ENCODE data around the gene GLB1L3. TPM values are rescaled to one million over a fixed set of nuclear protein-coding genes. Genes with fewer than 3 reads are reported as not detected.

Gene GLB1L3
- total RNA-seq, 1 experiment from 2014 or later, result not detected

DNA sequence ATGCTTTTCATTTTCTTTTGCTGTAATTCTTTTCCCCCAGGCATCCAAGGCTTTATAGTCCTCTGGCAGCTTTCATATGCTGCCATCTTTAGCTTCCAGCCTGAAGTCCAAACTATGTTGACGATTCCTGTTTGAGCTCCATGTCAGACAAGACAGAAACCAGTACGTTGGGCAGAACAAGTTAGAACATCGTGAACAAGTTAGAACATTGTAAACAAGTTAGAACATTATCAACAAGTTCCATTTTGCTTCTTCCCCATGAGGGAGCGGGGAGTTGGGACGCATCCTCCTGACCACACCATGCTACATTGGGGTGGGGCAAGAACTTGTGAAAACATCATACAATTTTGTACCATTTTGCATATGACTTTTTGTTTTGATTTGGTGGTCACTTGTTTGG is 79.5 kb downstream of the GLB1L3 start:
- ATAC-seq, result no peak
- no peak overlapping the region for H3K9ac ChIP-seq (ENCODE audit: low read length)

More for the DNA sequence above, 79.5 kb downstream of the GLB1L3 start:
- TF ChIP-seq SIN3A (IDR thresholded peaks at IDR 0.05; ENCODE audit: low read depth), result no peak
- TF ChIP-seq SP1 (IDR thresholded peaks at IDR 0.05; ENCODE audit: low read depth), result no peak
- no peak for TF ChIP-seq POLR2AphosphoS5 (IDR thresholded peaks at IDR 0.05; ENCODE audit: low read depth, low read length)
- no peak for TF ChIP-seq EGR1 (IDR thresholded peaks at IDR 0.05; ENCODE audit: low read depth)
- TF ChIP-seq RAD21 (IDR thresholded peaks at IDR 0.05; ENCODE audit: low read depth), result no peak
- TF ChIP-seq, protein P1, sequence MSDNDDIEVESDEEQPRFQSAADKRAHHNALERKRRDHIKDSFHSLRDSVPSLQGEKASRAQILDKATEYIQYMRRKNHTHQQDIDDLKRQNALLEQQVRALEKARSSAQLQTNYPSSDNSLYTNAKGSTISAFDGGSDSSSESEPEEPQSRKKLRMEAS (IDR thresholded peaks at IDR 0.05), result no peak
- TF ChIP-seq SRF (IDR thresholded peaks at IDR 0.05; ENCODE audit: low read depth), result no peak
- no peak for TF ChIP-seq ZNF274 (IDR thresholded peaks at IDR 0.05; ENCODE audit: low read depth, low read length)
- TF ChIP-seq, protein P2, sequence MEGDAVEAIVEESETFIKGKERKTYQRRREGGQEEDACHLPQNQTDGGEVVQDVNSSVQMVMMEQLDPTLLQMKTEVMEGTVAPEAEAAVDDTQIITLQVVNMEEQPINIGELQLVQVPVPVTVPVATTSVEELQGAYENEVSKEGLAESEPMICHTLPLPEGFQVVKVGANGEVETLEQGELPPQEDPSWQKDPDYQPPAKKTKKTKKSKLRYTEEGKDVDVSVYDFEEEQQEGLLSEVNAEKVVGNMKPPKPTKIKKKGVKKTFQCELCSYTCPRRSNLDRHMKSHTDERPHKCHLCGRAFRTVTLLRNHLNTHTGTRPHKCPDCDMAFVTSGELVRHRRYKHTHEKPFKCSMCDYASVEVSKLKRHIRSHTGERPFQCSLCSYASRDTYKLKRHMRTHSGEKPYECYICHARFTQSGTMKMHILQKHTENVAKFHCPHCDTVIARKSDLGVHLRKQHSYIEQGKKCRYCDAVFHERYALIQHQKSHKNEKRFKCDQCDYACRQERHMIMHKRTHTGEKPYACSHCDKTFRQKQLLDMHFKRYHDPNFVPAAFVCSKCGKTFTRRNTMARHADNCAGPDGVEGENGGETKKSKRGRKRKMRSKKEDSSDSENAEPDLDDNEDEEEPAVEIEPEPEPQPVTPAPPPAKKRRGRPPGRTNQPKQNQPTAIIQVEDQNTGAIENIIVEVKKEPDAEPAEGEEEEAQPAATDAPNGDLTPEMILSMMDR (IDR thresholded peaks at IDR 0.05 in 2 of 3, conservative IDR thresholded peaks at IDR 0.05 in 1 of 3; ENCODE audit: borderline replicate concordance in 1 of 3, insufficient read depth in 1 of 3, low read depth in 2 of 3, low read length in 2 of 3), result no peak
- TF ChIP-seq ZFX (IDR thresholded peaks at IDR 0.05), result no peak
- TF ChIP-seq, protein P3, sequence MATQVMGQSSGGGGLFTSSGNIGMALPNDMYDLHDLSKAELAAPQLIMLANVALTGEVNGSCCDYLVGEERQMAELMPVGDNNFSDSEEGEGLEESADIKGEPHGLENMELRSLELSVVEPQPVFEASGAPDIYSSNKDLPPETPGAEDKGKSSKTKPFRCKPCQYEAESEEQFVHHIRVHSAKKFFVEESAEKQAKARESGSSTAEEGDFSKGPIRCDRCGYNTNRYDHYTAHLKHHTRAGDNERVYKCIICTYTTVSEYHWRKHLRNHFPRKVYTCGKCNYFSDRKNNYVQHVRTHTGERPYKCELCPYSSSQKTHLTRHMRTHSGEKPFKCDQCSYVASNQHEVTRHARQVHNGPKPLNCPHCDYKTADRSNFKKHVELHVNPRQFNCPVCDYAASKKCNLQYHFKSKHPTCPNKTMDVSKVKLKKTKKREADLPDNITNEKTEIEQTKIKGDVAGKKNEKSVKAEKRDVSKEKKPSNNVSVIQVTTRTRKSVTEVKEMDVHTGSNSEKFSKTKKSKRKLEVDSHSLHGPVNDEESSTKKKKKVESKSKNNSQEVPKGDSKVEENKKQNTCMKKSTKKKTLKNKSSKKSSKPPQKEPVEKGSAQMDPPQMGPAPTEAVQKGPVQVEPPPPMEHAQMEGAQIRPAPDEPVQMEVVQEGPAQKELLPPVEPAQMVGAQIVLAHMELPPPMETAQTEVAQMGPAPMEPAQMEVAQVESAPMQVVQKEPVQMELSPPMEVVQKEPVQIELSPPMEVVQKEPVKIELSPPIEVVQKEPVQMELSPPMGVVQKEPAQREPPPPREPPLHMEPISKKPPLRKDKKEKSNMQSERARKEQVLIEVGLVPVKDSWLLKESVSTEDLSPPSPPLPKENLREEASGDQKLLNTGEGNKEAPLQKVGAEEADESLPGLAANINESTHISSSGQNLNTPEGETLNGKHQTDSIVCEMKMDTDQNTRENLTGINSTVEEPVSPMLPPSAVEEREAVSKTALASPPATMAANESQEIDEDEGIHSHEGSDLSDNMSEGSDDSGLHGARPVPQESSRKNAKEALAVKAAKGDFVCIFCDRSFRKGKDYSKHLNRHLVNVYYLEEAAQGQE (IDR thresholded peaks at IDR 0.05; ENCODE audit: low read depth), result no peak
- DNase-seq (ENCODE audit: low read depth, low spot score), result no peak
- no peaks in the 10 kb centered on the region for H4K20me1 ChIP-seq (ENCODE audit: insufficient read depth)
- no peaks in the 10 kb centered on the region for H3K27me3 ChIP-seq (ENCODE audit: insufficient read depth, low read length)
- no peak overlapping the region for H3K4me3 ChIP-seq (replicated peaks in 1 of 2; ENCODE audit: low read depth in 1 of 2, low read length in 2 of 2)
- POLR2A ChIA-PET, result no interaction called here
- CTCF ChIA-PET, result no interaction called here
- no peaks in the 10 kb centered on the region for H3K9me3 ChIP-seq (ENCODE audit: control insufficient read depth in 1 of 2, insufficient read depth in 1 of 2, low read depth in 1 of 2, low read length in 2 of 2)
- no peak overlapping the region for H3K4me2 ChIP-seq (ENCODE audit: low read length)
- no peak overlapping the region for H2AFZ ChIP-seq (ENCODE audit: low read depth, low read length, poor library complexity, severe bottlenecking)
- H3K79me2 ChIP-seq (ENCODE audit: insufficient read depth, low read length), result no peaks in the 10 kb centered on the region
- intact Hi-C loops (cut with micrococcal nuclease), result no loop called here
- no peaks in the 10 kb centered on the region for H3K4me1 ChIP-seq (ENCODE audit: control insufficient read depth in 1 of 2, insufficient read depth in 2 of 2, low read length in 2 of 2)
- no peak overlapping the region for H3K27ac ChIP-seq (ENCODE audit: low read depth, low read length)
- H3K9me2 ChIP-seq (ENCODE audit: insufficient read depth), result no peaks in the 10 kb centered on the region
- H3K36me3 ChIP-seq (ENCODE audit: control insufficient read depth in 1 of 2, insufficient read depth in 2 of 2, low read length in 2 of 2), result no peaks in the 10 kb centered on the region
- RAD21 ChIA-PET (ENCODE audit: low non-redundant PET in 1 of 2, low total read pairs in 2 of 2, uncharacterized antibody in 2 of 2, unreplicated experiment in 2 of 2), result no interaction called here
- BruUV-seq (replicated peaks), result no TSS peak
